HEK293T (cell line): ENCODE measurements around the gene INO80E.

ENCODE experiments used
- CTCF ChIA-PET: fragments of 350-600 bp; formaldehyde crosslinking; extraction: SDS; loops from one replicate; lab custom pipeline; 2021; ENCODE audit warnings: antibody characterized with exemption, inconsistent platforms; lab: Yijun Ruan, JAX
- POLR2A ChIA-PET: fragments of 350-600 bp; formaldehyde crosslinking; extraction: SDS; loops from one replicate; lab custom pipeline; 2020; ENCODE audit warnings: antibody characterized with exemption, inconsistent platforms; lab: Yijun Ruan, JAX
- DNase-seq: peaks from one replicate; pipeline ENCODE4 v3.0.0; 2012; ENCODE audit warnings: mixed read lengths; ENCODE audit errors: extremely low spot score
- ARNT ChIP-seq: fragments of 450-650 bp; IDR thresholded peaks from 2 replicates; pipeline ENCODE4 v1.6.1; 2017; ENCODE audit warnings: mild to moderate bottlenecking
- BHLHE40 ChIP-seq: fragments of 450-650 bp; IDR thresholded peaks from 2 replicates; pipeline ENCODE4 v1.6.1; 2016; ENCODE audit warnings: mild to moderate bottlenecking, moderate library complexity, borderline replicate concordance
- CTBP1 ChIP-seq: fragments of 450-650 bp; IDR thresholded peaks from 2 replicates; pipeline ENCODE4 v1.6.1; 2016; ENCODE audit warnings: borderline replicate concordance
- ELF4 ChIP-seq: fragments of 450-650 bp; IDR thresholded peaks from 2 replicates; pipeline ENCODE4 v1.6.1; 2017; ENCODE audit warnings: antibody characterized with exemption
- FOXA1 ChIP-seq: fragments of 450-650 bp; IDR thresholded peaks from 2 replicates; pipeline ENCODE4 v1.6.1; 2016; ENCODE audit warnings: mild to moderate bottlenecking
- FOXK2 ChIP-seq: fragments of 450-650 bp; IDR thresholded peaks from 2 replicates; pipeline ENCODE4 v1.6.1; 2016; ENCODE audit warnings: mild to moderate bottlenecking
- FOXM1 ChIP-seq: fragments of 450-650 bp; IDR thresholded peaks from 2 replicates; pipeline ENCODE4 v1.6.1; 2017; ENCODE audit warnings: mild to moderate bottlenecking, borderline replicate concordance
- HDGF ChIP-seq: fragments of 450-650 bp; IDR thresholded peaks from 2 replicates; pipeline ENCODE4 v1.6.1; 2017; ENCODE audit warnings: antibody characterized with exemption, borderline replicate concordance
- L3MBTL2 ChIP-seq: fragments of 450-650 bp; conservative IDR thresholded peaks from 2 replicates; pipeline ENCODE4 v1.6.1; 2016; ENCODE audit warnings: mild to moderate bottlenecking
- LEF1 ChIP-seq: fragments of 450-650 bp; IDR thresholded peaks from 2 replicates; pipeline ENCODE4 v1.6.1; 2017; ENCODE audit warnings: mild to moderate bottlenecking, borderline replicate concordance
- NFRKB ChIP-seq: fragments of 450-650 bp; IDR thresholded peaks from 2 replicates; pipeline ENCODE4 v1.6.1; 2016; ENCODE audit warnings: mild to moderate bottlenecking, moderate library complexity
- PKNOX1 ChIP-seq: fragments of 450-650 bp; IDR thresholded peaks from 2 replicates; pipeline ENCODE4 v1.6.1; 2016
- SP1 ChIP-seq: fragments of 450-650 bp; IDR thresholded peaks from 2 replicates; pipeline ENCODE4 v1.6.1; 2017
- SUZ12 ChIP-seq: fragments of 450-650 bp; IDR thresholded peaks from 2 replicates; pipeline ENCODE4 v1.6.1; 2016; ENCODE audit warnings: mild to moderate bottlenecking
- TARDBP ChIP-seq: fragments of 450-650 bp; IDR thresholded peaks from 2 replicates; pipeline ENCODE4 v1.6.1; 2016
- ZNF384 ChIP-seq: fragments of 450-650 bp; IDR thresholded peaks from 2 replicates; pipeline ENCODE4 v1.6.1; 2016

Gene INO80E

GRCh38 chr16:29989111-29989858 is 6.8 kb upstream of the INO80E start:
- TF ChIP-seq BHLHE40: no peak
- TF ChIP-seq FOXK2: no peak
- TF ChIP-seq SUZ12: no peak
- no peak for TF ChIP-seq L3MBTL2
- no peak for TF ChIP-seq ELF4
- TF ChIP-seq ARNT: no peak
- no peak for TF ChIP-seq PKNOX1
- TF ChIP-seq NFRKB: no peak
- no peak for DNase-seq
- ChIA-PET POLR2A (interaction anchor here (0.7 to 7.6 kb wide), 5 partner anchors 10 to 89 kb away, joined by 3 to 72 read pairs (median 3); partner anchors contain the start of genes ASPHD1 and TAOK2), CTCF (interaction anchor here (0.7 to 1.0 kb wide), 3 partner anchors 13 to 141 kb away, joined by 3 read pairs; no protein-coding TSS in a partner anchor)

GRCh38 chr16:29990034-29990433 is 6.0 kb upstream of the INO80E start:
- TF ChIP-seq ZNF384: no peak
- TF ChIP-seq ELF4: no peak
- TF ChIP-seq LEF1: no peak
- no peak for TF ChIP-seq ARNT
- TF ChIP-seq FOXM1: no peak
- TF ChIP-seq L3MBTL2: no peak
- no peak for TF ChIP-seq FOXA1
- TF ChIP-seq BHLHE40: no peak
- no peak for TF ChIP-seq FOXK2
- ChIA-PET POLR2A (interaction anchor here (0.7 to 7.6 kb wide), 4 partner anchors 11 to 49 kb away, joined by 3 to 72 read pairs (median 38); partner anchors contain the start of gene TAOK2), CTCF (interaction anchor here (0.7 kb wide), 1 partner anchor 142 kb away, joined by 3 read pairs; no protein-coding TSS in a partner anchor)
- DNase-seq: no peak

- CTCF ChIA-PET: interaction anchor here (2.4 kb wide), 1 partner anchor 16 kb away, joined by 5 read pairs; no protein-coding TSS in a partner anchor
Measured at GRCh38 chr16:29990883-29991570, 5.0 kb upstream of the INO80E start.

GRCh38 chr16:29991571-29991904 is 4.5 kb upstream of the INO80E start:
- no peak for DNase-seq
- ChIA-PET POLR2A (interaction anchor here (0.6 to 5.9 kb wide), 3 partner anchors 9 to 92 kb away, joined by 3 to 74 read pairs (median 70); partner anchors contain the start of genes SEZ6L2 and TAOK2), CTCF (interaction anchor here (2.4 kb wide), 1 partner anchor 16 kb away, joined by 5 read pairs; no protein-coding TSS in a partner anchor)
- TF ChIP-seq L3MBTL2 (no peak), NFRKB (no peak), SUZ12 (no peak), TARDBP (no peak), FOXM1 (no peak), ELF4 (no peak), CTBP1 (no peak), ZNF384 (no peak), SP1 (no peak), HDGF (no peak), LEF1 (no peak)

More at GRCh38 chr16:29990883-29991570, 5.0 kb upstream of the INO80E start:
- DNase-seq: no peak
- no peak for TF ChIP-seq ELF4
- TF ChIP-seq BHLHE40: no peak
- TF ChIP-seq SP1: no peak
- TF ChIP-seq TARDBP: no peak
- no peak for TF ChIP-seq FOXK2
- TF ChIP-seq PKNOX1: no peak
- TF ChIP-seq NFRKB: no peak
- no peak for TF ChIP-seq CTBP1
- TF ChIP-seq HDGF: no peak
- TF ChIP-seq ZNF384: no peak
- no peak for TF ChIP-seq ARNT
- no peak for TF ChIP-seq LEF1
- TF ChIP-seq SUZ12: no peak
- no peak for TF ChIP-seq L3MBTL2
- no peak for TF ChIP-seq FOXM1
- no peak for TF ChIP-seq FOXA1
- POLR2A ChIA-PET: interaction anchor here (0.6 to 5.9 kb wide), 3 partner anchors 9 to 92 kb away, joined by 3 to 74 read pairs (median 70); partner anchors contain the start of genes SEZ6L2 and TAOK2

GRCh38 chr16:29992344-29992967 is 3.6 kb upstream of the INO80E start:
- CTCF ChIA-PET: interaction anchor here (2.4 to 2.6 kb wide), 2 partner anchors 17 to 49 kb away, joined by 5 to 7 read pairs; no protein-coding TSS in a partner anchor
- DNase-seq: no peak
- POLR2A ChIA-PET: interaction anchor here (1.1 to 5.9 kb wide), 6 partner anchors 10 to 131 kb away, joined by 3 to 74 read pairs (median 26); partner anchors contain the start of genes KCTD13, TAOK2 and TMEM219
- TF ChIP-seq NFRKB (no peak), SUZ12 (no peak), FOXA1 (no peak), PKNOX1 (no peak), FOXK2 (no peak), HDGF (no peak), L3MBTL2 (no peak), FOXM1 (no peak), TARDBP (no peak), LEF1 (no peak), CTBP1 (no peak), ARNT (no peak), ELF4 (no peak), ZNF384 (no peak), SP1 (no peak)
